Kidney (tissue), 14 donors: ENCODE results near the gene OTUB2. TPM values are rescaled to one million over a fixed set of nuclear protein-coding genes. Genes with fewer than 3 reads are reported as not detected.
"Not testable (repeated sequence)": the region's sequence is repeated elsewhere in the genome, so short reads cannot be mapped to it uniquely, and the experiment has no call there.

Experiments
- DNase-seq, 5 donors: peaks; one replicate each; pipeline ENCODE4 v3.0.0-alpha.2; 2013 to 2020
- FAIRE-seq: peaks from 2 replicates; lab custom pipeline; 2012; peaks lifted over from hg19 to GRCh38; lab: Jason Lieb, UNC
- H3K27ac ChIP-seq, 2 donors: one replicate each; pipeline ENCODE4 v1.7.0; 2013; ENCODE audit warnings: low read depth in 2 of 2, low read length in 2 of 2, inconsistent platforms in 1 of 2
- H3K27me3 ChIP-seq: one replicate; pipeline ENCODE4 v1.7.1; 2013; ENCODE audit warnings: low read length, inconsistent platforms; ENCODE audit not compliant: control insufficient read depth, insufficient read depth
- H3K36me3 ChIP-seq, 3 donors: one replicate each; pipeline versions ENCODE4 v1.7.0 to v1.7.1; 2013; ENCODE audit warnings: low read length in 3 of 3, control low read depth in 1 of 3, inconsistent platforms in 1 of 3; ENCODE audit not compliant: insufficient read depth in 3 of 3, control insufficient read depth in 2 of 3
- H3K4me1 ChIP-seq, 3 donors: one replicate each; pipeline versions ENCODE4 v1.7.0 to v1.7.1; 2013; ENCODE audit warnings: low read length in 3 of 3, inconsistent platforms in 1 of 3, low read depth in 1 of 3; ENCODE audit not compliant: control insufficient read depth in 2 of 3, insufficient read depth in 2 of 3
- H3K4me3 ChIP-seq, 3 donors: one replicate each; pipeline versions ENCODE4 v1.7.0 to v1.8.1; 2013; ENCODE audit warnings: low read length in 3 of 3, control low read depth in 1 of 3, inconsistent platforms in 1 of 3
- H3K9ac ChIP-seq, 3 donors: one replicate each; pipeline versions ENCODE4 v1.7.0 to v1.7.1; 2013; ENCODE audit warnings: low read length in 3 of 3, control low read depth in 1 of 3, inconsistent platforms in 1 of 3
- H3K9me3 ChIP-seq, 3 donors: one replicate each; pipeline versions ENCODE4 v1.7.0 to v1.7.1; 2013; ENCODE audit warnings: low read length in 3 of 3, control low read depth in 1 of 3, inconsistent platforms in 1 of 3; ENCODE audit not compliant: control insufficient read depth in 2 of 3, insufficient read depth in 1 of 3
- intact Hi-C: fragments of 100-400 bp; cut with DNase I; formaldehyde crosslinking; loops from one replicate; pipeline ENCODE4 v1.11.1; 2022
- polyA plus RNA-seq: library from polyadenylated mRNA; stranded (reverse); fragments of 350-450 nt; fragmentation: Illumina TruSeq; extraction: RNeasy Lipid Tissue Mini Kit (QIAGEN cat#74804); gene quantifications from one replicate; pipeline ENCODE4 v1.2.3, GENCODE V29; 2014; ENCODE audit warnings: low read depth, low replicate concordance; ENCODE audit not compliant: insufficient read depth
- total RNA-seq: library from RNA; stranded (reverse); fragmentation: NEBNext Ultra II Directional; extraction: Animal tissue kit (Norgen Biotek cat#: 25700); gene quantifications from one replicate; pipeline ENCODE4 v1.2.1, GENCODE V29; 2021
- TF ChIP-seq, protein P1 (sequence below): IDR thresholded peaks from 3 replicates; pipeline ENCODE4 v1.5.1; 2012; ENCODE audit warnings: mild to moderate bottlenecking, moderate library complexity, borderline replicate concordance; ENCODE audit not compliant: insufficient read depth; ENCODE audit errors: extremely low read depth
- donor health status: control.
- donor health status: control.
- donor health status: control.
- donor health status: control.
- donor health status: control.
- donor health status: DM: yes; HTN: yes; CAD: no.
- donor health status: Normal renal cell carcinoma (clear cell type).

The OTUB2 gene
- total and polyA plus RNA-seq, 2 donors from 2014 or later = 1.1 to 1.6 TPM

DNA sequence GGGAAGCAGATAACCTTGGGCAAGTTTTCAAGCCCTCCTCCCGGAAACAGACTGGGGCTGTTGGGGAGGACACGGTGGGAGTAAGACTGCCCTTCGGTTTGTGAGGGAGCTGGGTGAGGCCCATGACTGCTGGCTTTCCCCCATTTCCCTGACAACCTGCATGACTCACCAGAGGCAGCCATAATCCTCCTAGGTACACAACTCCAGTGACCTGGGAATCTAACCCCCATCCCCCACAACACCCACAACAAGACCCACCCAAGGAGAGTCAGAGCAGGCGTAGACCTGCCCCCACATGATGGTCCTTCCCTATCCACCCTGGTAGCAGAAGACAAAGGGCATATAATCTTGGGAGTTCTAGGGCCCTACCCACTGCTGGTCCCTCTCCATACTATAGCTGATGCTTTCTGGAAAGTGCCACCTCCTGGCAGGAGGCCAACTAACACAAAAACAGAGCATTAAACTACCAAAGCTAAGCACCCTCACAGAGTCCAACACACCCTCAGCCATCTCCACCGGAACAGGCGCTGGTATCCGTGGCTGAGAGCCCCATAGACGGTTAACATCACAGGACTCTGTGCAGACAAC, 40.0 kb downstream of the OTUB2 start:
- no peaks in the 10 kb centered on the region for H3K27me3 ChIP-seq
- H3K36me3 ChIP-seq = peaks cover 4 to 11% (median 11%) of the 10 kb centered on the region in 3 donors
- no peak for DNase-seq
- H3K27ac ChIP-seq = no peak overlapping the region
- no peak overlapping the region for H3K4me3 ChIP-seq
- FAIRE-seq = no peak
- no peaks in the 10 kb centered on the region for H3K9me3 ChIP-seq
- H3K4me1 ChIP-seq = peaks cover 0 to 2% (median 0%) of the 10 kb centered on the region in 3 donors
- no peak overlapping the region for H3K9ac ChIP-seq
- TF ChIP-seq, protein P1, sequence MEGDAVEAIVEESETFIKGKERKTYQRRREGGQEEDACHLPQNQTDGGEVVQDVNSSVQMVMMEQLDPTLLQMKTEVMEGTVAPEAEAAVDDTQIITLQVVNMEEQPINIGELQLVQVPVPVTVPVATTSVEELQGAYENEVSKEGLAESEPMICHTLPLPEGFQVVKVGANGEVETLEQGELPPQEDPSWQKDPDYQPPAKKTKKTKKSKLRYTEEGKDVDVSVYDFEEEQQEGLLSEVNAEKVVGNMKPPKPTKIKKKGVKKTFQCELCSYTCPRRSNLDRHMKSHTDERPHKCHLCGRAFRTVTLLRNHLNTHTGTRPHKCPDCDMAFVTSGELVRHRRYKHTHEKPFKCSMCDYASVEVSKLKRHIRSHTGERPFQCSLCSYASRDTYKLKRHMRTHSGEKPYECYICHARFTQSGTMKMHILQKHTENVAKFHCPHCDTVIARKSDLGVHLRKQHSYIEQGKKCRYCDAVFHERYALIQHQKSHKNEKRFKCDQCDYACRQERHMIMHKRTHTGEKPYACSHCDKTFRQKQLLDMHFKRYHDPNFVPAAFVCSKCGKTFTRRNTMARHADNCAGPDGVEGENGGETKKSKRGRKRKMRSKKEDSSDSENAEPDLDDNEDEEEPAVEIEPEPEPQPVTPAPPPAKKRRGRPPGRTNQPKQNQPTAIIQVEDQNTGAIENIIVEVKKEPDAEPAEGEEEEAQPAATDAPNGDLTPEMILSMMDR = no peak
- intact Hi-C loops = no loop called here

DNA sequence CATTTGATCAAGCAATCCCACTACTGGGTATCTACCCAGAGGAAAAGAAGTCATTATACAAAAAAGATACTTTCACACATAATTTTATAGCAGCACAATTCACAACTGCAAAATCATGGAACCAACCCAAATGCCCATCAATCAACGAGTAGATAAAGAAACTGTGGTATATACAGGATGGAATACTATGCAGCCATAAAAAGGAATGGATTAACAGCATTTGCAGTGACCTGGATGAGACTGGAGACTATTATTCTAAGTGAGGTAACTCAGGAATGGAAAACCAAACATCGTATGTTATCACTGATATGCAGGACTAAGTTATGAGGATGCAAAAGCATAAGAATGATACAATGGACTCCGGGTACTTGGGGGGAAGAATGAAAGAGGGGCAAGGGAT, 45.9 kb downstream of the OTUB2 start:
- peaks cover 0 to 14% (median 0%) of the 10 kb centered on the region in 3 donors for H3K9me3 ChIP-seq
- H3K36me3 ChIP-seq, DNase-seq, H3K27me3 ChIP-seq, H3K9ac ChIP-seq, H3K4me1 ChIP-seq, H3K4me3 ChIP-seq, FAIRE-seq, intact Hi-C loops, H3K27ac ChIP-seq: not testable (repeated sequence)

DNA sequence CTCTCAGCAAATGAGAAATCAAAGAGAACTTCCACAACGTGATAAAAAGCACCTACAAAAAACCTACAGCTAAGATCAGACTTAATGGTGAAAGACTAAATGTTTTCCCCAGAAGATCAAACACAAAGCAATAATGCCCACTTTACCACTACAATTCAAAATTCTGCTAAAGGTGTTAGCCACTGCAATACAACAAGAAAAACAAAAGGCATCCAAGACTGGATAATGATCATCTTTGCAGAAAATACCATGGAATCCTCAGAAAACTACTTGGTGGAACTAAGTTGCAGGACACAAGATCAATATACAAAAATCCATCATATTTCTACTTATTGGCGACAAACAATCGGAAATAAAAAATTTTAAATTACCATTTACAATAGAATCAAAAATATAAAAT, 48.4 kb downstream of the OTUB2 start:
- intact Hi-C loops = no loop called here
- TF ChIP-seq, protein P1 = no peak
- no peak overlapping the region for H3K4me3 ChIP-seq
- H3K27me3 ChIP-seq = no peaks in the 10 kb centered on the region
- H3K27ac ChIP-seq = no peak overlapping the region
- H3K4me1 ChIP-seq = peaks cover 0 to 21% (median 17%) of the 10 kb centered on the region in 3 donors
- H3K9me3 ChIP-seq = peaks cover 0 to 14% (median 0%) of the 10 kb centered on the region in 3 donors
- no peak overlapping the region for H3K9ac ChIP-seq
- no peak for DNase-seq
- no peak for FAIRE-seq
- H3K36me3 ChIP-seq = peaks cover 0 to 19% (median 6%) of the 10 kb centered on the region in 3 donors

DNA sequence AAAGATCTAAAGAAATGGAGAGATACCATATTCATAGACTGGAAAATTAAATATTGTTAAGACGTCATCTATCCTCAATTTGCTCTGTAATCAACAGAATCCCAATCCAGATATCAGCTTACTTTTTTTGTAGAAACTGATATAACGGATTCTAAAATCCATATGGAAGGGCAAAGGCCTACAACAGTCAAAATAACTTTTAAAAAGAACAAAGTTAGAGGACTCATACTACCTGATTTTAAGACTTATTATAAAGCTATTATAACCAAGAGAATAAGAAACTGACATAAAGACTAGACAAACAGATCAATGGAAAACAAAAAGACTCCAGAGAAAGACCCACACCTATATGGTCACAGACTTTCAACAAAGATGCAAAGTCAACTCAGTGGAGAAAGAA, 48.9 kb downstream of the OTUB2 start:
- H3K4me1 ChIP-seq = peaks cover 0 to 23% (median 17%) of the 10 kb centered on the region in 3 donors
- no peaks in the 10 kb centered on the region for H3K27me3 ChIP-seq
- peaks cover 0 to 19% (median 6%) of the 10 kb centered on the region in 3 donors for H3K36me3 ChIP-seq
- H3K27ac ChIP-seq = no peak overlapping the region
- intact Hi-C loops = no loop called here
- peaks cover 0 to 14% (median 0%) of the 10 kb centered on the region in 3 donors for H3K9me3 ChIP-seq
- FAIRE-seq (no peak), DNase-seq (no peak)
- no peak overlapping the region for H3K4me3 ChIP-seq
- no peak overlapping the region for H3K9ac ChIP-seq
- TF ChIP-seq, protein P1 = no peak
